ENCODE data around the gene YRDC.

YRDC gene, protein sequence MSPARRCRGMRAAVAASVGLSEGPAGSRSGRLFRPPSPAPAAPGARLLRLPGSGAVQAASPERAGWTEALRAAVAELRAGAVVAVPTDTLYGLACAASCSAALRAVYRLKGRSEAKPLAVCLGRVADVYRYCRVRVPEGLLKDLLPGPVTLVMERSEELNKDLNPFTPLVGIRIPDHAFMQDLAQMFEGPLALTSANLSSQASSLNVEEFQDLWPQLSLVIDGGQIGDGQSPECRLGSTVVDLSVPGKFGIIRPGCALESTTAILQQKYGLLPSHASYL

DNA sequence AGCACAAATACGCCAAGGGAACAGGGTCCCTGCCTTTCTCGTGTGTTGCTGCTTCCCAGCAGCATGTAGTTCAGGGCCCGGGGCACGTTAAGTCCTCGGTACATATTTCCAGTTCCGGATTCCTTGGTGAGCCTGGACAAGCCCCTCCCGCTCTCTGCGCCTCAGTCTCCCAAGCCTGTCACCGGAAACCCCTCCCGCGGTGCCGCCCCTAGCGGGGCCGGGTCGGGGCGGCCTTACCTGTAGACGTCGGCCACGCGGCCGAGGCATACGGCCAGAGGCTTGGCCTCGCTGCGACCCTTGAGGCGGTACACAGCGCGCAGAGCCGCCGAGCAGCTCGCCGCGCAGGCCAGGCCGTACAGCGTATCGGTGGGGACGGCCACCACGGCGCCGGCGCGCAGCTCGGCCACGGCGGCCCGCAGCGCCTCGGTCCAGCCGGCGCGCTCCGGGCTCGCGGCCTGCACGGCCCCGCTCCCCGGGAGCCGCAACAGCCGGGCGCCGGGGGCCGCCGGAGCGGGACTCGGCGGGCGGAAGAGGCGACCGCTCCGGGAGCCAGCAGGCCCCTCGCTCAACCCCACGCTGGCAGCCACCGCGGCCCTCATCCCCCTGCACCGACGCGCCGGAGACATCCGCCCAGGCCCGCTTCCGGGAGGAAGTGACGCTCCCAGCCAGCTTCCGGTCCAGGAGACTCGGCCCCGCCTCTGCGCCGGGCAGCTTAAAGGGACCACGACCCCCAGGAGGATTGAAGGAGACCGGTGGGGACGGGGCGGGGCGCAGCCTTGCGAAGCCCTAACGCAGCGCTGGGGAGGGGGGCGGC is at the start of gene YRDC, which contains the start of gene C1orf122:
Gene YRDC (minus strand): TSS at position 654 of the 814 bp plus-strand sequence. CDS start 28 bp downstream, at position 626.
Gene C1orf122 (plus strand): TSS at position 236 of the 814 bp plus-strand sequence. CDS start 615 bp downstream, outside the sequence.
- DNase-seq = peak; percentile 93

DNA sequence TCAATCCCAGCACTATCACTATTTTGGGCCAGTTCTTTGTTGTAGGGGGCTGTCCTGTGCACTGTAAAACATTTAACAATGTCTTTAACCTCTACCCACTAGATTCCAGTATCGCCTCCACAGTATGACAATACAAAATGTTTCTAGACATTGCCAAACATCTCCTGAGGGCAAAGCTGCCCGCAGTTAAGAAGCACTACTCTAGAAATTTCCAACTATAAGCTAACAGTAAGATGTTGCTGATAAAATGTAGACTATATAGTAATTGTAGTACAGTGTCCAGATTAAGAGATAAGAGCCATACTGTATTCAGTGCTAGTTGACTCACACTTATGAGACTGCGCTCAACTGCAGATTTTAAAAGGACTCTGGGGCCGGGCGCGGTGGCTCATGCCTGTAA is 46.4 kb upstream of the YRDC start:
- DNase-seq = no peak

DNA sequence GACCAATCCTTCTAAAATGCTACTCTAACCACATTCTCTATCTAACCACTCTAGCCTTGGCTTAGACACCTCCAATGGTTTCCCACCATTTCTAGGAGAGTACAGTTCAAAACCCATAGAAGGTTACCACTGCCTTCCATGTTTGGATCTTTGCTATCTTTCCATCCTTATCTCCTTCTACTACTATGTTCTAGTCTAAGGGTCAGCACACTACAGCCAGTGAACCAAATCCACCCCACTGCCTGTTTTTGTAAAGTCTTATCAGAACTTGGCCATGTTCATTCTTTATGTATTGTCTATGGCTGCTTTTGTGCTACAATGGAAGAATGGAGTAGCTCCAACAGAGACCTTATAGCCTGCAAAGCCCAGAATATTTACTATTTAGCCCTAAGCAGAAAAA is 45.1 kb upstream of the YRDC start:
- DNase-seq = no peak

- DNase-seq = peak; percentile 5
Observed at GRCh38 chr1:37851782-37852210, 43.8 kb upstream of the YRDC start.

GRCh38 chr1:37851262-37851661 is 43.3 kb upstream of the YRDC start:
- DNase-seq = no peak

GRCh38 chr1:37850352-37850955 is 42.4 kb upstream of the YRDC start:
- DNase-seq = no peak

- DNase-seq = no peak
Observed at GRCh38 chr1:37849480-37849879, 41.5 kb upstream of the YRDC start.

- no peak for DNase-seq
Observed at GRCh38 chr1:37846647-37847339, 38.8 kb upstream of the YRDC start.

GRCh38 chr1:37845786-37846185 is 37.8 kb upstream of the YRDC start:
- DNase-seq = no peak

- DNase-seq = no peak
Observed at GRCh38 chr1:37845049-37845646, 37.1 kb upstream of the YRDC start.

DNA sequence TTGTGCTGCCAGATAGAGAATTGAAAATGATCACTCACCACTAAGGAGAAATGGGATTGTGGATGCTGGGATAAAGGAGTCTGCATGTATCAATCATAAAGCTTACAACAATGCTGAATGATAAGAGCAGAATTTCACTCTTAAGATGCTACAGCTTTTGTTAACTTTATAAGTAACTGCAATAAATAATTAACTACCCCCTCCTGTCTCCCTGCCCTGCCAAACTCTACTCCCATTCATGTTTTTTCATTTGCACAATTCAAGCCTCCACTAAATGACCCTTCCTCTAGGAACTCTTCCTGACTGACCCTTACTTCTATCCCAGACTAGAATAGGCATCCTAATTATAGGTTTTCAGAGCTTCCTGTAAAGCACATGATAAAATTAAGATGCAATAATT is 36.5 kb upstream of the YRDC start:
- DNase-seq = no peak

DNA sequence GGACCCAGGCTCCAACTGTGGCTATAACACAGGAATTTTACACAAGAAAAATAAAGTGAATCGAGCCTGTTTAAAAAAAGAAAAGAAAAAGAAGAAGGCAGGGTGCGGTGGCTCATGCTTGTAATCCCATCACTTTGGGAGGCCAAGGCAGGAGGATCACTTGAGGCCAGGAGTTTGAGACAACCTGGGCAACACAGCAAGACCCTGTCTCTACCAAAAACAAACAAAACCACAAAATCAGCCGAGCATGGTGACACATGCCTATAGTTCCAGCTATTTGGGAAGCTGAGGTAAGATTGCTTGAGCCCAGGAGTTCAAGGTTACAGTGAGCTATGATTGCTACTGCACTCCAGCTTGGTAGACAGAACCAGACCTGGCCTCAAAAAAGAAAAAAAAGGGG is 33.6 kb upstream of the YRDC start:
- no peak for DNase-seq

DNA sequence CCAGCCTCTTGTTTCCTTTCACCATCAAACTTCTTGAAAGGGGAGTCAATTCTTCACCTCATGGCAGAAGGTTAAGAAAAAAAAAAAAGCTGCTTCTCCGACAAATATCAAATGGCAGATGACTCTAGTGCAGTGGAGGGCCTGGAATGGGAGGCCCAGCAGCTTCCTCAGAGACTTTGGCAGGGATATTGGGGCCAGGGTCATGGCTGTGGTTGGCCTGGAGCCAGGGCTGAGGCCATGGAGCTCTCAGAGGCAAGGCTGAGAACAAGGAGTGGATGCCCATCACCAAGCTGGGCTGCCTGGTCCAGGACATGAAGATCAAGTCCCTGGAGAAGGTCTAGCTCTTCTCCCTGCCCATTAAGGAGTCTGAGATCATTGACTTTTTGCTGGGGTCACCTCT is 32.7 kb upstream of the YRDC start:
- DNase-seq = no peak

DNA sequence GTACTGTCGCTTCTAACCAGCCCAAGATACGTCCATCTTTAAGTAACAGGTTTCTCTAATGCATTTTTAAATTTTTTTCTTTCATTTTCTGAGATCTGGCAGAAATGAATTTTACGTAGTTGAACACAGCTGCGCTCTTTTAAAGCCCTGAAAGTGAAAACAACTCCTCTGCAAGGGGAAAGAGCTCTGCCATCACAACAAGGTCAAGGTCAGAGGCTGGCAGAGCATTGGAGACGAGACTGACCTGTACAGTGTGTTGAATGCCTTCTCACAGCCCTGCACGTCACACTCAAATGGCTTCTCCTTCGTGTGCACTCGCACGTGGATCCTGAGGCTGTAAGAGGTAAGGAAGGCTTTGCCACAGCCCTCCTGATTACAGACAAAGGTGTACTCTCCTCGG is 31.7 kb upstream of the YRDC start:
- DNase-seq = no peak

GRCh38 chr1:37836788-37837187 is 28.8 kb upstream of the YRDC start:
- no peak for DNase-seq

DNA sequence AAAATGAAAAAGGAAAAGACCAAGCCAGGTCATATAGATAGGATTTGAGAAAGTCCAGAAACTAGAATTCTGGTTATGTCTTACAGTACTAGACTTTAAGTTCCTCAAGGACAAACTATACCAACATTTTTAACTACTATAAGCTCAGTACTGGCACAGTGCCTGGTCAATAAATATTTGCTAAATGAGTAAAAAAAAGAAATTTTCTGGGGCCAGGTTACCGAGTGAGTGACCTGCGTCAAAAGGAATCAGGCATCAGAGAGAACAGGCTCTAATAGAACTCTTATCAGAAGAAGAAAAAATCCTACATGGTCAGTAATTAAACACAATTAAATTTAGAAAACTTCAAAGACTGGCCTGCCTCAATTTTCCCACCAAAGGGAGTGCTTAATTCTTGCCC is 23.8 kb upstream of the YRDC start:
- no peak for DNase-seq

DNA sequence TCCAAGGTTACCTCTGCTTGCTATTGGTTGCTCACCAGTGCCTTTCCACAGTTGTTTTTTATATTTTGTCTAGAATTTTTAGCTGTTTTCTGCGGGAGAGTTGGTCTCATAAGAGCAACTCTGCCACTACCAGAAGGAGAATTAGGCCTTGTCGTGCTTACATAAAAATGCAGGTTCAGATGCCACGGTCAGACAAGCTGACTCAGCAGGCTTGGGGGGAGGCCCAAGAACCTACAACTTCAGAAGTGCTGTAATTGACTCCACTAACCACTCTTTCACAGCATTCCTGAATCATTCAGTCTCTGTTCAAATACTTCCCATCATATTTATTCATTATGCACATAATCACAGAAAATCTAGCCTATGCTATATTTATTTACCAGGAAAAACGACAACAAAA is 23.1 kb upstream of the YRDC start:
- DNase-seq = no peak

GRCh38 chr1:37828410-37829074 is 20.5 kb upstream of the YRDC start:
- no peak for DNase-seq

DNA sequence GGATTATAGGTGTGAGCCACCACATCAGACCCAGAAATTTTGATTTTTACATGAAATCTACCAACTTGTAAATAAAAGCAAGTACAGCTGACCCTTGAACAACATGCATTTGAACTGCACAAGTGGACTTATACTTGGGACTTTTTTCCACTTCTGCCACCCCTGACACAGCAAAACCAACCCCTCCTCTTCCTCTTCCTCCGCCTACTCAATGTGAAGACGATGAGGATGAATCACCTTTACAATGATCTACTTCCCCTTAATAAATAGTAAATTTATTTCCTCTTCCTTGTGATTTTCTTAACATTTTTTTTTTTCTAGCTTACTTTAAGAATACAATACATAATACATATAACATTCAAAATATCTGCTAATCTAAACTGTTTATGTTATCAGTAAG is 17.5 kb upstream of the YRDC start:
- DNase-seq = no peak

GRCh38 chr1:37824001-37824400 is 16.0 kb upstream of the YRDC start:
- DNase-seq = no peak

- DNase-seq = no peak
Observed at GRCh38 chr1:37822906-37823815, 15.2 kb upstream of the YRDC start.

Data from CD4-positive, alpha-beta T cell treated with Interleukin-12 subunit alpha and Interleukin-12 subunit beta, for 1 hour (primary cell).